Measurements from ENCODE around the gene C5orf58.

Gene C5orf58, protein sequence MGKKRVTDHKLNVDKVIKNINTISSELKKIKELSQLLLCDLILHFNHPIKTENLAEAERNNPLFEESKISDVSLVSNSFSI

DNA sequence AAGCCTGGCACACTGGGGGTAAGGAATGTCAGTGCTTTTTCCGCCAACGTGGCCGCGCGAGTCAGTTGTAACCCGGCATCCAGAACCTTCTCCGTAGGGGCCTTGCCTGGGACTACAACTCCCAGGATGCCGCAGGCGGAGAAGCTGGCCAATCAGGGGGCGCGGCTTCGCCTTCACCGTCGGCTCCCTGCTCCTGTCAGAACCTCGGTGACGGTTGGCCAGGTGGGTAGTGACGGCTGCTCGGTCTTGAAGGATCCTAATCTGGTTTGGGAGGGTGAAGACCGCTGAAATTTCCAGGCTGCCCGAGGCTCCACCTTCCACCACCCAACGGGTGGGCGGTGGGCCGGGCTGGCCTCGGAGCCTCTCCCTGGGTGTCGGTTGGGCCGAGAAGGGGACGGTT lies at the start of gene C5orf58:
TSS of gene C5orf58 (plus strand) at position 200 of the 400 bp plus-strand sequence. CDS start 1,992 bp downstream, outside the sequence.
- DNase-seq, result no peak

GRCh38 chr5:170183816-170184687 lies 48.7 kb upstream of the C5orf58 start:
- peak; percentile 80 for DNase-seq

- no peak for DNase-seq
These were observed 48.0 kb upstream of the C5orf58 start for GRCh38 chr5:170184737-170185136.

DNA sequence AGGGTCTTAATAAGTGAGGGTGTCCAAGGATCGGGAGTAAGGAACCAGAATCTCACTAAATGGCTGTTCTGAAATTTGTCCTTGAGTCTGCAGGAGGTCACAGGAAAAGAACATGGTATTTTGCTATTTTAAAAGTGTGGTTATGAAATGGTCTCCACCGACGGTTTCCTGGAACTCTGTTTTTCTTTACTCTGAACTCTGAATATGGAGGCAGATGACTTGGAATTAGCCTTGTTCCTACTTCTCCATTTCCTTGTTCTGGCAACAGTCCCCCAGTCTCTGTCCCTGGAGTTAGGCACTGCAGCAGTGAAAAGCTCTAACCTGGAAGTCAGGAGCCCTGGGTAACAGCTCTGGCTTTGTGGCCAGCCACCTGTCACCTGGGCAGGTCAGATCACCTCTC lies 46.6 kb upstream of the C5orf58 start:
- no peak for DNase-seq

GRCh38 chr5:170186856-170187255 lies 45.9 kb upstream of the C5orf58 start:
- DNase-seq, result no peak

- peak; percentile 63 for DNase-seq
These were observed 42.2 kb upstream of the C5orf58 start for GRCh38 chr5:170190436-170191134.

- no peak for DNase-seq
These were observed 40.0 kb upstream of the C5orf58 start for GRCh38 chr5:170192829-170193228.

- peak; percentile 97 for DNase-seq
These were observed 36.8 kb upstream of the C5orf58 start for GRCh38 chr5:170195961-170196360.

- no peak for DNase-seq
These were observed 31.9 kb upstream of the C5orf58 start for GRCh38 chr5:170200876-170201275.

DNA sequence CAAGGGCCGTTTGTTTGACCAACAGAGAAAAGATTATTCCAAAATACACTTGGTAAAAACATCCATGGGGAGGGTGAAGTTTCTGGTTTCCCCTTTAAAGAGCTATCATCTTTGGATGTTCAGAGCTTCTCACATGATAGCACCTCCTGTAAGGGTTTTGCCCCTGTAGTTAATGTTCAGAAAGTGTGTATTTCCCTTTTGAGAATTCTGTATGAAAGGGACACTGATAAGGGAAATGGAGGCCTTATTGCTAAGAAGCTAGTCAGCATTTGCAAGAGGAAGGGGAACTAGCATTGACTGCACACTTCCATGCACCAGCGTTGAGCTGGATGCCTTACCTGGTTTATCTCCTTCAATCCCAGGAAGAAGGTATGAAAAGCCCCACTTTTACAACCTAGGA lies 31.5 kb upstream of the C5orf58 start:
- DNase-seq, result no peak

- DNase-seq, result no peak
These were observed 30.7 kb upstream of the C5orf58 start for GRCh38 chr5:170202117-170202516.

- no peak for DNase-seq
These were observed 28.6 kb upstream of the C5orf58 start for GRCh38 chr5:170204202-170204601.

DNA sequence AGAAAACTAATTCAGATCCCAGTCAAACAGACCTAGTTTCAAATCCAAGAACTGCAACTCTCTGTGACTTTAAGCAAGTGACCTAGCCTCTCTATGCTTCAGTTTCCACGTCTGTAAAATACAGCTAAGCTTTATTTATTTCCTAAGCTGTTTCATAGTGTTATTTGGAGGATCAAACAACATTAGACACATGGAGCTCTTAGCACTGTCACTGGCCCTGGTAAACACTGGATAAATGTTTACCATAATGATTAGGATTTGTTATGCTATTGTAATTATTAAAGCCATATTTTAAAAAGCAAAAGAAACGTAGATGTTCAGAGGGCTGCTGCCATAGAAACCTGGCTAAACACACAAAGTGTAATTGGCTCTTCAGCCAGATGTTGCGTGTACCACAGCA lies 26.6 kb upstream of the C5orf58 start:
- DNase-seq, result no peak

DNA sequence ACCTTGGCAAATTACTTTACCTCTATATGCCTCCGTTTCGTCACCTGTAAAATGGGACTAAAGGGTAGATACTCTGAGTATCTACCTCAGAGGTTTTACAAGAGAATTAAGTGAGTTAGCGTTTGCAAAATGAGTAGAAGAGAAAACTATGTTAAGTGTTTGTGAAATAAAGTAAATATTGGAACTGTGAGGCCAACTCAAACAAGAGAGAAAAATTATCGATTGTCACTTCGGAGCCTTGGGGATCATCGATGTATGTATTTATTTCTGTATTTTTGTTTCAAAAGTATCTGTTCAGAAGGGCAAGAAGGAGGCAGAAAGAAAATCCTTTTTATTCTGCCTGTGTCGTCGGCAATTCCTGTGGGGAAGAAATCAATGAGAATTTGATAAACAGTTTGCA lies 25.8 kb upstream of the C5orf58 start:
- DNase-seq, result no peak

GRCh38 chr5:170211575-170212334 lies 21.0 kb upstream of the C5orf58 start:
- DNase-seq, result no peak

GRCh38 chr5:170216257-170216864 lies 16.4 kb upstream of the C5orf58 start:
- DNase-seq, result peak; percentile 85

DNA sequence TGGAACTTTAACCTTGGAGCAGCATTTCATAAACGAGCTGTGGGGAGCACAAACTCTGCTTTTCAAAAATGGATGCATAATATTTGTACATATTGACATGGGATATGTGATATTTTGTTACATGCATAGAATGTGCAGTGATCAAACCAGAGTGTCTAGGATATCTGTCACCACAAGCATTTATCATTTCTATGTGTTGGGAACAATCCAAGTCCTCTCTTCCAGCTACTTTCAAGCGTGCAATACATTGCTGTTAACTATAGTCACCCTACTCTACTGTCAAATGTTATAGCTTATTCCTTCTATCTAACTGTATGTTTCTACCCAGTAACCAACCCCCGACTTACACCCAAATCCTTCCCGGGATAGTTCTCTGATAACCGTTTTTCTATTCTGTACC lies 15.0 kb upstream of the C5orf58 start:
- DNase-seq, result no peak

GRCh38 chr5:170218726-170219125 lies 14.1 kb upstream of the C5orf58 start:
- DNase-seq, result peak; percentile 62

DNA sequence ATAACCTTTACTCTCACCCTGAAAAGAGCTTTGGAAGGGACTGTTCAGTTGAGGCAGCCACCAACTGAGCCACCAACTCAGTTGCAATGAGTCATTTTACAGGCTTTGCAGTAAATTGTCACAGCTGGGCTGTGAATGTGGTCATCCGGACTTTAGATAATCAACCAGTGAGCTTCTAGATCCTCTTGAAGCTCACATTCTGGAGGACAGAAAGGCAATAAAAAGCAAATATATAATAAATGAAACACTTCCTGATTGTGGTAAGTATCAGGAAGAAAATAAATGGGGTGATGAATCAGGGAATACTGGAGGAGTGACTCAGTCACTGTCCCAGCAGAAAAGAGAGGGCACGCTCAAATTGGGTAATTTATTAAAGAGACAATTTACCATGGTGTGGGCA lies 13.2 kb upstream of the C5orf58 start:
- no peak for DNase-seq

DNA sequence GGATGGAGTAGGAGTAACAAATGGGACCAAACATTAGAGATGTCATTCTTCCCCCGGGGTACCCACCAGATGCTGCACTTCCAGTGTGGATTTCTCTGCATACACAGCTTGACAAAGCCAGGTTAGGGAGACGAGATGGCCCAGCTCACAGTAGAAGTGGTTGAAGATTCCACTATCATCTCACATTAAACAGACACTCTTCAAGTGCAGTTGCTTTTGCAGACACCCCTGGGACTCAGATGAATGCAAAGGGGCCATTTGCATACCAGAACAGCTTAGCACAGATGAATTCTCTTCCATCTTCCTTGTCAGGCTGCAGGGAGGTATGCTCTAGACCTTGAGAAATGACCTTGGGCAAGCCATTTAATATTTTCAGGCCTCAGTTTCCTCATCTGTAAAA lies 12.6 kb upstream of the C5orf58 start:
- DNase-seq, result no peak

GRCh38 chr5:170221327-170221741 lies 11.5 kb upstream of the C5orf58 start:
- peak; percentile 73 for DNase-seq

GRCh38 chr5:170223360-170223759 lies 9.4 kb upstream of the C5orf58 start:
- DNase-seq, result peak; percentile 47

DNA sequence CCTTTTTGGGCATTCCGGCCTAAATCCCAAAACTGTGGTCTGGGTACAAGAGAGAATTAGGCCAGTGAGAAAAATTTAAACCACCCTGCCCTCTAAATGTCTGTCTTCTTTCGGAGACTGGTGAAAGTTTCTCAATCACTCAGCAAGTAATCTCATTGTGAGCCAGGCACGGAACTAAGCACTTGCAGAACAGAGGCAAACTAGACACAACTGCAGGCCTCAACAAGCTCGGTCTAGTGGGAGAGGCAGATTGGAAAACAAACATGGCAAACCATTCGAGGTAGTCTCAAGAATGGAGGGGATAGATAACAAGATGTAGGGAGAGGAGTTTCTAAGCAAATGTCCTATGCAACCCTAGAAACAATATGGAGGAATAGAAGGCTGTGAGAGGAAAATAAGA lies 8.9 kb upstream of the C5orf58 start:
- DNase-seq, result no peak
